Adrenal gland (tissue), 12 donors: ENCODE measurements around the gene TSHZ2. TPM values are rescaled to one million over a fixed set of nuclear protein-coding genes. Genes with fewer than 3 reads are reported as not detected.
A peak's percentile ranks its signal among the peaks of the same experiment; 100 is the strongest.

Experiments
- DNase-seq, 7 donors: peaks; one replicate each; pipeline ENCODE4 v3.0.0-alpha.2; 2019 to 2020
- H3K27ac ChIP-seq, 5 donors: fragments of 200-600 bp; sonication (generic) in 4 of 5; 1 replicate in 3 of 5; 2 replicates in 2 of 5; pipeline versions ENCODE4 v1.5.1 to v1.8.0; 2016 to 2020; ENCODE audit warnings: mild to moderate bottlenecking in 1 of 5
- H3K27me3 ChIP-seq: fragments of 200-600 bp; 2 replicates; pipeline ENCODE4 v1.8.0; 2021
- H3K36me3 ChIP-seq, 2 donors: fragments of 200-600 bp; replicated peaks in 1 of 2; 1 replicate in 1 of 2; 2 replicates in 1 of 2; pipeline versions ENCODE4 v1.5.1 to v1.8.0; 2018 to 2022
- H3K4me1 ChIP-seq, 2 donors: fragments of 200-600 bp; replicated peaks in 1 of 2; 1 replicate in 1 of 2; 2 replicates in 1 of 2; pipeline versions ENCODE4 v1.5.1 to v1.8.0; 2018 to 2021
- H3K4me3 ChIP-seq, 4 donors: fragments of 200-600 bp; sonication (generic) in 3 of 4; one replicate each; pipeline ENCODE4 v1.5.1; 2016 to 2018
- H3K9me3 ChIP-seq, 3 donors: fragments of 200-600 bp; sonication (generic) in 1 of 3; replicated peaks in 1 of 3; 1 replicate in 2 of 3; 2 replicates in 1 of 3; pipeline versions ENCODE4 v1.5.1 to v1.8.0; 2016 to 2021
- CTCF ChIP-seq, 6 experiments: fragments of 450-650 bp in 4 of 6; fragments of 200-600 bp in 2 of 6; sonication (generic) in 1 of 6; IDR thresholded peaks; 1 replicate in 5 of 6; 2 replicates in 1 of 6; pipeline versions ENCODE4 v1.5.1 to v1.8.0; 2016 to 2021; ENCODE audit warnings: antibody characterized with exemption in 6 of 6, mild to moderate bottlenecking in 2 of 6, moderate library complexity in 1 of 6
- POLR2A ChIP-seq, 2 donors: fragments of 450-650 bp; IDR thresholded peaks; one replicate each; pipeline ENCODE4 v1.6.1; 2017; ENCODE audit warnings: antibody characterized with exemption in 2 of 2, mild to moderate bottlenecking in 2 of 2, moderate library complexity in 1 of 2
- WGBS, 4 donors: extraction: QIAGEN DNeasy Blood & Tissue Kit in 2 of 4; methylation state at CpG; one replicate each; pipeline versions ENCODE4 v1.1.5 to v1.1.7; 2013 to 2017; 5-methylcytosine and 5-hydroxymethylcytosine counted together
- intact Hi-C, 2 donors: fragments of 100-400 bp; cut with DNase I; formaldehyde crosslinking; loops; one replicate each; pipeline versions ENCODE4 v1.14.1 to v1.15.0; 2022 to 2023
- polyA plus RNA-seq, 3 donors: library from polyadenylated mRNA; stranded (reverse); fragments of 200-250 nt in 2 of 3; fragments of 350-450 nt in 1 of 3; fragmentation: Illumina TruSeq in 1 of 3; extraction: RNeasy Lipid Tissue Mini Kit (QIAGEN cat#74804) in 1 of 3; gene quantifications; one replicate each; pipeline ENCODE4 v1.2.3, GENCODE V29; 2013 to 2014
- total RNA-seq, 9 donors: library from RNA; depleted of rRNA in 4 of 9; stranded (reverse); fragments of >200 nt in 4 of 9; fragments of 120-200 nt in 1 of 9; fragmentation: NEBNext Ultra II Directional in 1 of 9; extraction: Animal tissue kit (Norgen Biotek cat#: 25700) in 1 of 9; gene quantifications; one replicate each; pipeline versions ENCODE4 v1.1.0 to v1.2.4, GENCODE V29; 2013 to 2023
- donor health status: healthy with polysubstance abuse.
- donor health status: Bipolar disorder and iron deficiency.
- donor health status: DM: yes; HTN: yes; CAD: no.
- donor health status: DM: no; HTN: no; CAD: no.
- donor health status: DM: no; HTN: no; CAD: no.
- donor health status: DM: yes; HTN: yes; CAD: no.

Gene TSHZ2
- total and polyA plus RNA-seq, 12 donors = 20.5 to 87.1 (median 52.4) TPM

GRCh38 chr20:53294804-53295203 lies 322.6 kb downstream of the TSHZ2 start:
- 93 to 96% (median 94%) methylated on average over 3 of the region's 3 CpGs for WGBS, 4 donors

GRCh38 chr20:53296025-53296424 lies 323.9 kb downstream of the TSHZ2 start:
- intact Hi-C loops = no loop called here
- no peaks in the 10 kb centered on the region for H3K27me3 ChIP-seq
- H3K9me3 ChIP-seq = no peaks in the 10 kb centered on the region
- no peak overlapping the region for H3K4me3 ChIP-seq
- no peak for DNase-seq
- H3K4me1 ChIP-seq = peaks cover 0 to 14% of the 10 kb centered on the region in 2 donors
- TF ChIP-seq CTCF (IDR thresholded peaks at IDR 0.05) (no peak), POLR2A (IDR thresholded peaks at IDR 0.05) (no peak)
- no peaks in the 10 kb centered on the region for H3K36me3 ChIP-seq
- 41 to 68% (median 62%) methylated on average over 2 of the region's 2 CpGs for WGBS, 4 donors
- no peak overlapping the region for H3K27ac ChIP-seq

More at GRCh38 chr20:53294804-53295203, 322.6 kb downstream of the TSHZ2 start:
- Histone ChIP-seq H3K4me3 (no peak overlapping the region), H3K4me1 (peaks cover 0 to 14% of the 10 kb centered on the region in 2 donors), H3K36me3 (no peaks in the 10 kb centered on the region), H3K27me3 (no peaks in the 10 kb centered on the region), H3K9me3 (no peaks in the 10 kb centered on the region), H3K27ac (no peak overlapping the region)
- DNase-seq = no peak
- TF ChIP-seq POLR2A (IDR thresholded peaks at IDR 0.05) = no peak
- TF ChIP-seq CTCF (IDR thresholded peaks at IDR 0.05) = no peak
- intact Hi-C loops = no loop called here

GRCh38 chr20:53296451-53297153 lies 324.4 kb downstream of the TSHZ2 start:
- no peaks in the 10 kb centered on the region for H3K27me3 ChIP-seq
- peak in 1 of 7 donors; percentile 16 for DNase-seq
- no peaks in the 10 kb centered on the region for H3K9me3 ChIP-seq
- no peak for TF ChIP-seq CTCF (IDR thresholded peaks at IDR 0.05)
- TF ChIP-seq POLR2A (IDR thresholded peaks at IDR 0.05) = no peak
- no peaks in the 10 kb centered on the region for H3K36me3 ChIP-seq
- peaks cover 0 to 14% of the 10 kb centered on the region in 2 donors for H3K4me1 ChIP-seq
- no peak overlapping the region for H3K27ac ChIP-seq
- 16 to 75% (median 65%) methylated on average over 2 of the region's 2 CpGs for WGBS, 4 donors
- intact Hi-C loops = no loop called here
- no peak overlapping the region for H3K4me3 ChIP-seq

GRCh38 chr20:53297154-53297529 lies 325.0 kb downstream of the TSHZ2 start:
- H3K27me3 ChIP-seq = no peaks in the 10 kb centered on the region
- TF ChIP-seq POLR2A (IDR thresholded peaks at IDR 0.05) = no peak
- no peak for TF ChIP-seq CTCF (IDR thresholded peaks at IDR 0.05)
- no peaks in the 10 kb centered on the region for H3K9me3 ChIP-seq
- DNase-seq = peak in 1 of 7 donors; percentile 8
- no peak overlapping the region for H3K27ac ChIP-seq
- WGBS, 4 donors = 86 to 94% (median 89%) methylated on average over 7 of the region's 7 CpGs
- H3K4me1 ChIP-seq = peaks cover 0 to 14% of the 10 kb centered on the region in 2 donors
- no peak overlapping the region for H3K4me3 ChIP-seq
- intact Hi-C loops = no loop called here
- H3K36me3 ChIP-seq = no peaks in the 10 kb centered on the region
